Left ventricle myocardium inferior (tissue), 1 donor: Measurements from ENCODE around the gene HK3. TPM values are rescaled to one million over a fixed set of nuclear protein-coding genes. Genes with fewer than 3 reads are reported as not detected.

Source experiments
- DNase-seq: peaks from one replicate; pipeline ENCODE4 v3.0.0-alpha.2; 2020
- H3K27ac ChIP-seq: fragments of 200-600 bp; replicated peaks from 2 replicates; pipeline ENCODE4 v1.8.0; 2021
- H3K27me3 ChIP-seq: fragments of 200-600 bp; 2 replicates; pipeline ENCODE4 v1.8.0; 2021; ENCODE audit warnings: low read depth
- H3K36me3 ChIP-seq: fragments of 200-600 bp; 2 replicates; pipeline ENCODE4 v1.8.0; 2021
- H3K4me1 ChIP-seq: fragments of 200-600 bp; 2 replicates; pipeline ENCODE4 v1.8.0; 2021
- H3K4me3 ChIP-seq: fragments of 200-600 bp; 2 replicates; pipeline ENCODE4 v1.8.0; 2021; ENCODE audit warnings: mild to moderate bottlenecking, moderate library complexity
- H3K9me3 ChIP-seq: fragments of 200-600 bp; replicated peaks from 2 replicates; pipeline ENCODE4 v1.8.0; 2021
- CTCF ChIP-seq: fragments of 200-600 bp; IDR thresholded peaks from 2 replicates; pipeline ENCODE4 v1.8.0; 2021; ENCODE audit warnings: antibody characterized with exemption, mild to moderate bottlenecking, borderline replicate concordance
- intact Hi-C: fragments of 100-400 bp; cut with micrococcal nuclease; formaldehyde crosslinking; loops from one replicate; pipeline ENCODE4 v1.11.0; 2022
- long read RNA-seq: library from polyadenylated mRNA; unstranded; transcript quantifications from one replicate; pipeline ENCODE4 v2.0.0, GENCODE V29; 2021
- total RNA-seq: library from RNA; stranded (reverse); fragmentation: NEBNext Ultra II Directional; extraction: Animal tissue kit (Norgen Biotek cat#: 25700); gene quantifications from one replicate; pipeline ENCODE4 v1.2.1, GENCODE V29; 2021
- donor health status: DM: no; HTN: yes; CAD: no; lungs with severe emphysema.

The HK3 gene
- 3.5 TPM for total RNA-seq
- long read RNA-seq, partial matches to known transcripts: 1 of 22 reads
- long read RNA-seq, other reads (novel, unspliced or antisense): 19 of 22 reads

GRCh38 chr5:176899296-176899891, at the start of gene HK3:
Gene HK3, minus strand, starts transcription at chr5:176899346. Its CDS starts 3,187 bp downstream, at chr5:176896159.
- Histone ChIP-seq H3K4me3 (peak within 1 kb of the TSS; percentile 35), H3K36me3 (peaks cover 21% of the 10 kb centered on the region), H3K9me3 (no peaks in the 10 kb centered on the region), H3K27me3 (peaks cover 17% of the 10 kb centered on the region), H3K27ac (peak within 1 kb of the TSS; percentile 25), H3K4me1 (peaks cover 3% of the 10 kb centered on the region)
- no peak for DNase-seq
- no peak for TF ChIP-seq CTCF
- intact Hi-C loops: no loop called here

GRCh38 chr5:176948458-176948857, 49.3 kb upstream of the HK3 start:
- no peak for TF ChIP-seq CTCF
- Histone ChIP-seq H3K4me3 (no peak overlapping the region), H3K4me1 (peaks cover 40% of the 10 kb centered on the region), H3K27me3 (no peaks in the 10 kb centered on the region), H3K27ac (peak overlapping the region; percentile 45), H3K9me3 (no peaks in the 10 kb centered on the region), H3K36me3 (peaks cover 50% of the 10 kb centered on the region)
- DNase-seq: no peak
- intact Hi-C loops: no loop called here

- no peak for TF ChIP-seq CTCF
- no peak for DNase-seq
Observed at GRCh38 chr5:176947847-176948246, 48.7 kb upstream of the HK3 start.

GRCh38 chr5:176944268-176944667, 45.1 kb upstream of the HK3 start:
- no peaks in the 10 kb centered on the region for H3K27me3 ChIP-seq
- intact Hi-C loops: no loop called here
- TF ChIP-seq CTCF: no peak
- peak overlapping the region; percentile 50 for H3K27ac ChIP-seq
- H3K9me3 ChIP-seq: no peaks in the 10 kb centered on the region
- H3K36me3 ChIP-seq: peaks cover 51% of the 10 kb centered on the region
- no peak for DNase-seq
- peaks cover 38% of the 10 kb centered on the region for H3K4me1 ChIP-seq
- no peak overlapping the region for H3K4me3 ChIP-seq

More at GRCh38 chr5:176947847-176948246, 48.7 kb upstream of the HK3 start:
- intact Hi-C loops: no loop called here
- Histone ChIP-seq H3K9me3 (no peaks in the 10 kb centered on the region), H3K27me3 (no peaks in the 10 kb centered on the region), H3K36me3 (peaks cover 54% of the 10 kb centered on the region), H3K4me1 (peaks cover 37% of the 10 kb centered on the region), H3K4me3 (no peak overlapping the region), H3K27ac (peak overlapping the region; percentile 45)

- intact Hi-C loops: no loop called here
- H3K27ac ChIP-seq: peak overlapping the region; percentile 49
- H3K27me3 ChIP-seq: no peaks in the 10 kb centered on the region
- no peak for TF ChIP-seq CTCF
- no peak for DNase-seq
- peaks cover 53% of the 10 kb centered on the region for H3K36me3 ChIP-seq
- H3K4me3 ChIP-seq: no peak overlapping the region
- H3K9me3 ChIP-seq: no peaks in the 10 kb centered on the region
- H3K4me1 ChIP-seq: peaks cover 34% of the 10 kb centered on the region
Observed at GRCh38 chr5:176943816-176944215, 44.7 kb upstream of the HK3 start.
